GM19193 (cell line): Measurements from ENCODE around the gene C17orf107.

Source experiments
- POLR2A ChIP-seq: IDR thresholded peaks from 4 replicates; pipeline ENCODE4 v1.6.1; 2011; ENCODE audit not compliant: insufficient read depth, insufficient read length; ENCODE audit errors: extremely low read depth

The C17orf107 gene

DNA sequence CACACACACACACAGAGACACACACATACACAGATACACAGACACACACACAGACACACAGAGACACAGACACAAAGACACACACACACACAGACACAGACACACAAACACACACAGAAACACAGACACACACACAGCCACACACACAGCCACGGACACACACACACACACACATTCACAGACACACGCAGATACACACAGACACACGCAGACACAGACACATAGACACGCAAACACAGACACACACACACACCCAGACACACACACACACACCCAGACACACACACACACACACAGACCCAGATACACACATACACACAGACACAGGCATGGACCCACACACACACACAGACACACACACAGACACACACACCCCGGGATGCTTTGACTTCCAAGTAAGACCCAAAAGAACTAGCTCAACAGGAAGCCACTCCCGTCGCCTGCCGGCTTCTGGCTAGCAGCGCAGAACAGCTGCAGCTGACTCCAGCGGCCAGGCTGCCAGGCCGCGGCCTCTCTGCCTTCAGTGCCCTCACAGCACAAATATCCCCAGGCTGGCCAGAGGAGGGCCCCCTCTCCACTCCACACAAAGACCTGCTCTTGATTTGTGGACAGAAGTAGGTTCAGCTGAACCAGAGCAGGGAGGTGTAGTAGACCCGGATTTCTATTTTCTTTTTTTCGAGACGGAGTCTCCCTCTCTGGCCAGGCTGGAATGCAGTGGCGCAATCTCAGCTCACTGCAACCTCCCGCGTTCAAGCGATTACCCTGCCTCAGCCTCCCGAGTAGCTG, 9.6 kb downstream of the C17orf107 start:
- TF ChIP-seq POLR2A: no peak

DNA sequence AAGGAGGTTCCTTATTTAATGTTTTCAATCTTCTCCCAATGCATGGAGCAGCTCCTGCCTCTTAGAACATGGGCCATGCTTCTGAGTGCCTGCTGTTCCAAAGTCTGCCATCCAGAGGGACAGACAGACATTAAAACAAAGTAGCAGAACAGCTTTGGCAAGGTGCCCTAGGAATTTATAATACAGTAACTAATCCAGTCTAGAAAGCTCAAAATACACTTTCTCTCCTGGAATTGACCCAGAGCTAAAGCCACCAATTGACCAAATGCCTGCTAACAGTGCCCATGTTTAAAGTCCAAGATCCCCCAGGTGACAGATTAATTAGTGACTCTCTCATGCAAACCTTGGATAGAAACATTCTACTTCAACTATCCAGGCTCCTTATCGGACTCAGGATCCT, 14.7 kb downstream of the C17orf107 start:
- no peak for TF ChIP-seq POLR2A

DNA sequence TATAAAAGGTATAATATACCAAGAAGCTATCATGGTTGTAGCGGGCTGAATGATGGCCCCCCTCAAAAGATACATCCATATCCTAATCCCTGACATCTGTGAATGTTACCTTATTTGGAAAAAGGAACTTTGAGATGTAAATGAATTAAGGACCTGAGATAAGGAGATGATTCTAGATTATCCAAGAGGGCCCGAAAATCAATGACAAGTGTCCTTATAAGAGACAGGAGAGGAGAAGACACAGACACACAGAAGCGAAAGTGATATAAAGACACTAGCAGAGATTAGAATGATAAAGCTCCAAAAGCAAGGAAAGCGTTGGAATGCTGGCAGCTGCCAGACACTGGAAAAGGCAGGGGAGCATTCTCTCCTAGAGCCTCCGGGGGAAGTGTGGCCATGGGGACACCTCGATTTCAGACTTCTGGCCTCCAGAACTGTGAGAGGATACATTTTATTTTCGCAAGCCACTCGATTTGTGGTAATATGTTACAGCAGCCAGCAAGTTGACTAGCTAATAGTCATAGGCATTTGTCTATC, 20.2 kb downstream of the C17orf107 start:
- no peak for TF ChIP-seq POLR2A

DNA sequence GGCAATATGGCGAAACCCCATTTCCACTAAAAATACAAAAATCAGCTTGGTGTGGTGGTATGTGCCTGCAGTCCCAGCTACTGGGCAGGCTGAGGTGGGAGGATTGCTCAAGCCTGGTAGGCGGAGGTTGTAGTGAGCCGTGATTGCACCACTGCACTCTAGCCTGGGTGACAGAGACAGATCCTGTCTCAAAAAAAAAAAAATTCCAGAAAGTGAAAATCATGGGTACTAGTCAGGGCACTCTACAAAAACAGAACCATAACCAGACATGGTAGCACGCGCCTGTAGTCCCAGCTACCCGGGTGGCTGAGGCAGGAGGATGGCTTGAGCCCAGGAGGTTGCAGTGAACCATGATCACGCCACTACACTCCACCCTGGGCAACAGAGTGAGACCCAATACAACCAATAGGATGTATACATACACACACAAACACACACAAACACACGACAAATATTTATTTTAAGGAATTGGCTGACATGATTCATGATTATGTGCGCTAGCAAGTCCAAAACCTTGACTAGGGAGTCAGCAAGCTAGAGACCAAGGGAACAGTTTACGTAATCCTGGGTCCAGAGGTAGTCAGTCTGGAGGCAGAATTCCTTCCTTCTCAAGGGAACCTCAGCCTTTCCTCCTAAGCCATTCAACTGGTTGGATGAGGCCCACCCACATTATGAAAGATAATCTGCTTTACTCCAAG, 21.2 kb downstream of the C17orf107 start:
- TF ChIP-seq POLR2A: no peak

DNA sequence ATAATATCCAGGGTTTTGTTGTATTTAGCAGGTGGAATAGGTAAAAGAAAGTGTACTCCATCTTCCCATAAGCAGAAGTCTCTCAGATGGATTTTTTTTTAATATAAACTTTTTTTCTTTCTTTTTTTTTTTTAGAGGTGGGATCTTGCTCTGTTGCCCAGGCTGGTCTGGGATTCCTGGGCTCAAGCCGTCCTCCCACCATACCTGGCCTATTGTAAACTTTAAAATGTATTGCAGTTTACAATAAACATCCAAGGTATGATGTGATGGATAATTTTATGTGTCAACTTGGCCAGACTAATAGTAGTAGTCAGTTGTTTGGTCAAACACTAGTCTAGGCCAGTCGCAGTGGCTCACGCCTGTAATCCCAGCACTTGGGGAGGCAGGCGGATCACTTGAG, 22.0 kb downstream of the C17orf107 start:
- TF ChIP-seq POLR2A: no peak

DNA sequence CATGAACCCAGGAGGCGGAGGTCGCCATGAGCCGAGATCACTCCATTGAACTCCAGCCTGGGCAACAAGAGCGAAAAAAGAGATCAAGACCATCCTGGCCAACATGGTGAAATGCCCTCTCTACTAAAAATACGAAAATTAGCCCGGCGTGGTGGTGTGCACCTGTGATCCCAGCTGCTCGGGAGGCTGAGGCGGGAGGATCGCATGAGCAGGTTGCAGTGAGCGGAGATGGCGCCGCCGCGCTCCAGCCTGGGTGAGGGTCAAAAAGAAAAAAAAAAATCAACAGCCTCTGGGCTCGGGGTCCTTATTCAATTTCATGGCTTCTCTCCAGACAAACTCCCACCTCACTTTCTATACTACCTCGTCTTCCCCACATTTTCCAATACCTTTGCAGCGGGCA, 29.5 kb downstream of the C17orf107 start:
- TF ChIP-seq POLR2A: no peak

DNA sequence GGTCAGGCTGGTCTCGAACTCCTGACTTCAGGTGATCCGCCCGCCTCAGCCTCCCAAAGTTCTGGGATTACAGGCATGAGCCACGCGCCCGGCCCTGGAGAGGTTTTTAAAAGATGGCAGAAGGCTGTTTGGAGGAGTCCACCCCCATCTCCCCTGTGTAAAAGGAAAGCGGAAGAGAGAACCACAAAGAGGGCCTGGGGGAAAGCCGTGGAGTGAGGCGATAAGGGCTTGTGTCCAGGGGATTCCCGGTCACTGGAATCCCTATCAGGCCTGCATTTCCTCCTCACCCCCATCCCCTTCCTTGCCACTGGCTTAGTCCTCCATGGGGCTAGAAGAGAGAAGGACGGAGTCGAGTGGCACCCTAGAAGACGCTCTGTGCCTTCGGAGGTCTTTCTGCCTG, 32.6 kb downstream of the C17orf107 start, which contains the start of gene GP1BA:
Gene GP1BA, plus strand, starts transcription at position 315 of the 400 bp plus-strand sequence. CDS start 328 bp downstream, outside the sequence.
- TF ChIP-seq POLR2A: no peak

DNA sequence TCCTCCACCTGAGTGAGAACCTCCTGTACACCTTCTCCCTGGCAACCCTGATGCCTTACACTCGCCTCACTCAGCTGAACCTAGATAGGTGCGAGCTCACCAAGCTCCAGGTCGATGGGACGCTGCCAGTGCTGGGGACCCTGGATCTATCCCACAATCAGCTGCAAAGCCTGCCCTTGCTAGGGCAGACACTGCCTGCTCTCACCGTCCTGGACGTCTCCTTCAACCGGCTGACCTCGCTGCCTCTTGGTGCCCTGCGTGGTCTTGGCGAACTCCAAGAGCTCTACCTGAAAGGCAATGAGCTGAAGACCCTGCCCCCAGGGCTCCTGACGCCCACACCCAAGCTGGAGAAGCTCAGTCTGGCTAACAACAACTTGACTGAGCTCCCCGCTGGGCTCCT, 33.4 kb downstream of the C17orf107 start:
- no peak for TF ChIP-seq POLR2A

DNA sequence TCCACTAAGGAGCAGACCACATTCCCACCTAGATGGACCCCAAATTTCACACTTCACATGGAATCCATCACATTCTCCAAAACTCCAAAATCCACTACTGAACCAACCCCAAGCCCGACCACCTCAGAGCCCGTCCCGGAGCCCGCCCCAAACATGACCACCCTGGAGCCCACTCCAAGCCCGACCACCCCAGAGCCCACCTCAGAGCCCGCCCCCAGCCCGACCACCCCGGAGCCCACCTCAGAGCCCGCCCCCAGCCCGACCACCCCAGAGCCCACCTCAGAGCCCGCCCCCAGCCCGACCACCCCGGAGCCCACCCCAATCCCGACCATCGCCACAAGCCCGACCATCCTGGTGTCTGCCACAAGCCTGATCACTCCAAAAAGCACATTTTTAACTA, 34.3 kb downstream of the C17orf107 start:
- TF ChIP-seq POLR2A: no peak

DNA sequence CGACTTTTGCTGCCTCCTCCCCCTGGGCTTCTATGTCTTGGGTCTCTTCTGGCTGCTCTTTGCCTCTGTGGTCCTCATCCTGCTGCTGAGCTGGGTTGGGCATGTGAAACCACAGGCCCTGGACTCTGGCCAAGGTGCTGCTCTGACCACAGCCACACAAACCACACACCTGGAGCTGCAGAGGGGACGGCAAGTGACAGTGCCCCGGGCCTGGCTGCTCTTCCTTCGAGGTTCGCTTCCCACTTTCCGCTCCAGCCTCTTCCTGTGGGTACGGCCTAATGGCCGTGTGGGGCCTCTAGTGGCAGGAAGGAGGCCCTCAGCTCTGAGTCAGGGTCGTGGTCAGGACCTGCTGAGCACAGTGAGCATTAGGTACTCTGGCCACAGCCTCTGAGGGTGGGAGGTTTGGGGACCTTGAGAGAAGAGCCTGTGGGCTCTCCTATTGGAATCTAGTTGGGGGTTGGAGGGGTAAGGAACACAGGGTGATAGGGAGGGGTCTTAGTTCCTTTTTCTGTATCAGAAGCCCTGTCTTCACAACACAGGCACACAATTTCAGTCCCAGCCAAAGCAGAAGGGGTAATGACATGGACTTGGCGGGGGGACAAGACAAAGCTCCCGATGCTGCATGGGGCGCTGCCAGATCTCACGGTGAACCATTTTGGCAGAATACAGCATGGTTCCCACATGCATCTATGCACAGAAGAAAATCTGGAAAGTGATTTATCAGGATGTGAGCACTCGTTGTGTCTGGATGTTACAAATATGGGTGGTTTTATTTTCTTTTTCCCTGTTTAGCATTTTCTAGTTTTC, 35.0 kb downstream of the C17orf107 start:
- peak; percentile 22 for TF ChIP-seq POLR2A

DNA sequence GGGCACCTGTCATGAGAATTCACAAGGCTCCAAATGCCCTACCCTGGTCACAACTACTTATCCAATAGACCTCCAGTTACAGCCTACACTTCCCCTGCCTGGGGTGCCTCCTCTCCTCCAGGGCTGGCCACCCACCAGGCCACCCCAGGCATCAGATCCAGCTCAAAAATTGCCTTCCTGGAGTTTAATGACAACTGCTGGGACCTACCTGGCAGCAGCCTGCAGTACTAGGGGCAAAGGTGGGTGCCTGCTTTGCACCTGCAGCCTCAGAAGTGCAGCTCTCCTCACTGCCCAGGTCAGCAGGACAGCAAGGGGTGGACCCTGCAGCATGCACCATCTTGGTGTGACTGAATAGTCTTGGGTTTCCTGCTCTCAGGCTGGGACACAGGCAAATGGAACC, 36.3 kb downstream of the C17orf107 start:
- no peak for TF ChIP-seq POLR2A

DNA sequence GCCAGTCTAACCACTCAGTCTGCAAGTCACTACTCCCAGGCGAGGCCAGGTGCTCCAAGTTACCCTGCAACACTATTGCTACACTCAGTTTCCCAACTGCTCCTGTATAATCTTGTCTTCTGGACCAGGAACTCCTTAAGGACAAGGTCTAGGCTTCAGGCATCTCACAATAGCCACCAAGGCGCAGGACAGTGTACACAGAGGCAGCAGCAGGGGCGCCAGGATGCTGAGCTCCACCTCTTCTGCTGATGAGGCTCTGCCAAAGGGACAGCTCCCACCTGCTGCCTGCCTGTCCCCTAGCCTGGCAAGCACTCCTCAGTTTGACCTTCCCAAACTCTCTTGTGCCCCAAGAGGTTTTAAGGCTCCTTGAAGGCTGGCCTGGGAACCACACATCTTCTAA, 37.1 kb downstream of the C17orf107 start:
- no peak for TF ChIP-seq POLR2A

DNA sequence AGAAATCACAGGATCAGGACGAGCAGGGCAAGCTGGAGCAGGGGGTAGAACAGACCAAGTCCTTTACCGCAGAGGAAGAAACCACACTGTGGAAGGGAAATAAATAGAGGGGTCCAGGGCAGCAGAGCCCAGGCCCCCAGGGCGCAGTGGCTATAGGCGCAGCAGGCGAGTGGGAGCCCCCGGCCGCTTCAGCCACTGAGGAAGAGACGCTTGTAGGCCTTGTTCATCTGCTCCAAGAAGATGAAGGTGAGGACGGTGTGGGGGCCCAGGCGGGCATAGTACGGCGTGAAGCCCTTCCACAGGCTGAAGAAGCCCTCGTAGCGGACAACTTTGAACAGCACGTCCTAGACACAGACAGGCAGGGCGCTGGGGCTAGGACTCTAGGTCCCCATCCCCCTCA, 38.2 kb downstream of the C17orf107 start:
- TF ChIP-seq POLR2A: no peak

DNA sequence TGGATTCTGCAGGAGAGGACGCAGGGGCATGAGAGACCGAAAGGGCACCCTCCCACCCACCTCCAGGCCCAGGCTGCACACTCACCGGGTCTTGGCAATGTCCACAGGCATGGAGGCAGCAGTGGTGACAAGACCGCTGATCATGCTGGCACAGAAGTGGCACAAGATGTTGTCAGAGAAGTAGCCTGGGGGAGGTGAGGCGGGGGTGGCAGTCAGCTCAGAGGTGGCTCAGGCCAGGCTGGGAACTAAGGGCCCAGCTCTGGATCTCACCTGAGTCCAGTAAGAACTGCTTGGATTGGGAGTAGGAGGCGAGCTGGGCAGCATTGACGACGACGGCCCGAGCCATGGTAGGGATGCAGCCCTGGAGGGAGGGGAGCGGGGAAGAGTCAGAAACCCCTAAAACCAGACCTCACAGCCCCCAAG, 38.7 kb downstream of the C17orf107 start:
- TF ChIP-seq POLR2A: no peak

DNA sequence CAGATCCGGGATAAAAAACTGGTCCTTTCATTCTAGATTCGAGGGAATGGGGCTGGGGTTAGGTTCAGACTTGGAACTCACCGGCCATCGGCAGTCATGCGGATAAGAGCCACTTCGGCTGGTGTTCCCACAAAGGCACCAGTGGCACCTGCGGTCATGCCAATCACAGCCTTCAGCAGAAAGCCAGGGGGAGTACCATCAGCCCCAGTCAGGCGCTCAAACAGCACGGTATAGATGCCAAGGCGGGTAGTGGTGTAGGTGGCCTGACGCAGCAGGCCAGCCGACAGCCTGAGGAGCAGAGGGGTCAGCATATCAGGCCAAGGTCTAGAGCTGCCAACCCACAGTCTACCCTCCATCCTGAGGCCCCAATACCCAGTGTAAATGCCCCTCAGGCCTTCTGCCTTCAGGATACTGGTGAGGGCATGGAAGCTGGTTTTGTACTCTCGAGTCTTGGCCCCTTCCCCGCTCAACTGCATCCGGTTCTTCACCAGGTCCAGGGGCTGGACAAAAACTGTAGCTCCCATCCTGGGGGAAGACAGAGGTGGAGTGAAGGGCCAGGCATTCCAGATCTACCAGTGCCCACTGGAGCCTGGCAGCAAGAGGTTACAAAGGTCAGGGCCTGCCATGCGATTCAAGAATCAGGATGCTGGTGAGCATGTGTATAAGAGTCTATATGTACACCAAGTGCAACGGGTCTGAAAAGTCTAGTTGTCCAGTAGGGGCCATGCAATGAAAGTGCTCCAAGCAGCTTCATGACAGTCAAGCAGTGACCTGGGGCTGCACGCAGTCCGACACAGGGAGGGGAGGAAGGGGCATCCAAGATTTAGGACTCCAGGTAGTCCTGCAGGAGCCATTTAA, 39.6 kb downstream of the C17orf107 start:
- no peak for TF ChIP-seq POLR2A

DNA sequence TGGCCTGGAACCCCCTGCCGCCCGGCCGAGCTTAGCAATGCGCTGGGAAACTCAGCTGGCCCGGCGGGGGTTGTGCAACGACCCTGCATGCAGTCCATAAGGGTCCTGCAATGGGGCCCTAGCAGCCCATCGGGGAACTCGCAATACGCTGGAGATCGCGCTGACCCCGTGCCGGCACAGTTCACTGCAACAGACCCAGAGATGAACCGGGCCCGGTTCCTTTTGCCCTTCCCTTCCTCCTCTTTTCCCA, 40.1 kb downstream of the C17orf107 start:
- no peak for TF ChIP-seq POLR2A
